Measurements from ENCODE around the gene RARB. TPM values are rescaled to one million over a fixed set of nuclear protein-coding genes. Genes with fewer than 3 reads are reported as not detected.

The RARB gene
- total RNA-seq (2022) (not detected in 2 replicates), Bru-seq, nascent RNA (percentile 4 among the genes with signal in this experiment), BruChase-seq, experiment 1, labeled RNA remaining after a 6-hour chase (percentile 5 among the genes with signal in this experiment), BruChase-seq, experiment 2, labeled RNA remaining after a 2-hour chase (percentile 4 among the genes with signal in this experiment)
- long read RNA-seq: 0 reads

DNA sequence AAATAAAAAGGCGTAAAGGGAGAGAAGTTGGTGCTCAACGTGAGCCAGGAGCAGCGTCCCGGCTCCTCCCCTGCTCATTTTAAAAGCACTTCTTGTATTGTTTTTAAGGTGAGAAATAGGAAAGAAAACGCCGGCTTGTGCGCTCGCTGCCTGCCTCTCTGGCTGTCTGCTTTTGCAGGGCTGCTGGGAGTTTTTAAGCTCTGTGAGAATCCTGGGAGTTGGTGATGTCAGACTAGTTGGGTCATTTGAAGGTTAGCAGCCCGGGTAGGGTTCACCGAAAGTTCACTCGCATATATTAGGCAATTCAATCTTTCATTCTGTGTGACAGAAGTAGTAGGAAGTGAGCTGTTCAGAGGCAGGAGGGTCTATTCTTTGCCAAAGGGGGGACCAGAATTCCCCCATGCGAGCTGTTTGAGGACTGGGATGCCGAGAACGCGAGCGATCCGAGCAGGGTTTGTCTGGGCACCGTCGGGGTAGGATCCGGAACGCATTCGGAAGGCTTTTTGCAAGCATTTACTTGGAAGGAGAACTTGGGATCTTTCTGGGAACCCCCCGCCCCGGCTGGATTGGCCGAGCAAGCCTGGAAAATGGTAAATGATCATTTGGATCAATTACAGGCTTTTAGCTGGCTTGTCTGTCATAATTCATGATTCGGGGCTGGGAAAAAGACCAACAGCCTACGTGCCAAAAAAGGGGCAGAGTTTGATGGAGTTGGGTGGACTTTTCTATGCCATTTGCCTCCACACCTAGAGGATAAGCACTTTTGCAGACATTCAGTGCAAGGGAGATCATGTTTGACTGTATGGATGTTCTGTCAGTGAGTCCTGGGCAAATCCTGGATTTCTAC is at the start of gene RARB:
Gene RARB, plus strand, starts transcription at position 322 of the 847 bp plus-strand sequence. Its CDS starts 469 bp downstream, at position 791.
- Mint-ChIP-seq H3K36me3 (ENCODE audit: insufficient read depth, unreplicated experiment) (no peaks in the 10 kb centered on the region), H3K9me3 (ENCODE audit: unreplicated experiment) (no peaks in the 10 kb centered on the region), H3K27ac (ENCODE audit: low read depth, unreplicated experiment) (no peak within 1 kb of the TSS), H3K4me1 (ENCODE audit: insufficient read depth, unreplicated experiment) (peaks cover 12% of the 10 kb centered on the region), H3K4me3 (ENCODE audit: unreplicated experiment) (peak within 1 kb of the TSS; percentile 57), H3K27me3 (ENCODE audit: insufficient read depth, unreplicated experiment) (peaks cover 31% of the 10 kb centered on the region)
- DNase-seq (ENCODE audit: unreplicated experiment): peak; percentile 53
- BruUV-seq (replicated peaks): no TSS peak
- ChIA-PET CTCF (interaction anchor here (0.6 to 3.3 kb wide), 3 partner anchors 12 to 405 kb away, joined by 3 to 10 read pairs (median 3); no protein-coding TSS in a partner anchor), POLR2A (interaction anchor here (0.7 kb wide), 1 partner anchor 20 kb away, joined by 3 read pairs; no protein-coding TSS in a partner anchor)
- intact Hi-C loops (cut with micrococcal nuclease): no loop called here
- TF ChIP-seq, protein P1, sequence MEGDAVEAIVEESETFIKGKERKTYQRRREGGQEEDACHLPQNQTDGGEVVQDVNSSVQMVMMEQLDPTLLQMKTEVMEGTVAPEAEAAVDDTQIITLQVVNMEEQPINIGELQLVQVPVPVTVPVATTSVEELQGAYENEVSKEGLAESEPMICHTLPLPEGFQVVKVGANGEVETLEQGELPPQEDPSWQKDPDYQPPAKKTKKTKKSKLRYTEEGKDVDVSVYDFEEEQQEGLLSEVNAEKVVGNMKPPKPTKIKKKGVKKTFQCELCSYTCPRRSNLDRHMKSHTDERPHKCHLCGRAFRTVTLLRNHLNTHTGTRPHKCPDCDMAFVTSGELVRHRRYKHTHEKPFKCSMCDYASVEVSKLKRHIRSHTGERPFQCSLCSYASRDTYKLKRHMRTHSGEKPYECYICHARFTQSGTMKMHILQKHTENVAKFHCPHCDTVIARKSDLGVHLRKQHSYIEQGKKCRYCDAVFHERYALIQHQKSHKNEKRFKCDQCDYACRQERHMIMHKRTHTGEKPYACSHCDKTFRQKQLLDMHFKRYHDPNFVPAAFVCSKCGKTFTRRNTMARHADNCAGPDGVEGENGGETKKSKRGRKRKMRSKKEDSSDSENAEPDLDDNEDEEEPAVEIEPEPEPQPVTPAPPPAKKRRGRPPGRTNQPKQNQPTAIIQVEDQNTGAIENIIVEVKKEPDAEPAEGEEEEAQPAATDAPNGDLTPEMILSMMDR (IDR thresholded peaks at IDR 0.05; ENCODE audit: unreplicated experiment): no peak

DNA sequence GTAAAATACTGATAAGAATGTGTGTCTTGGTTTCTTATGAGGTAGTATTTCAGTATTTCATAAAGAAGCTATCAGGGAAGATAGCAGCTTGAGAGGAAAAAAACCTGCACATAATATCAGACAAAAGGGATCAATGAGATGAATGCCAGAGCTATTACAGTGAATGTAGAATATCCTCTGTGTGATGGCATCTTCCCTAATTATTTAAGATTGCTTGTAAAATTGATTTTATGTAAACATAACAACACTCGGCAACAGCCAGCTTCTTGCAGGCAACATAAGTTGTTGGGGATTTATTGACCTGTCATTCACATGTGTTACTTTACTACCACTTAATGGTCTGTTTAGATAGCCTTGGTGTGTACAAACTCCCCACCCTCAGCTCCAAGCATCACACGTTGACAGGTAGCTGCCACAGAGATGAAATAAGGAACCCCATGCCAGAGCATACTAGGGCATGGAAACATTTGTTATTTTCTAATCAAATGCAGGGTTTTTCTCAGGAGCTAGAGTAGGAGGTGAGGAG is 49.2 kb upstream of the RARB start:
- no peak overlapping the region for H3K4me3 Mint-ChIP-seq (ENCODE audit: unreplicated experiment)
- H3K9me3 Mint-ChIP-seq (ENCODE audit: unreplicated experiment): no peaks in the 10 kb centered on the region
- ChIA-PET CTCF (no interaction called here), POLR2A (no interaction called here)
- no peak for DNase-seq (ENCODE audit: unreplicated experiment)
- no peaks in the 10 kb centered on the region for H3K27me3 Mint-ChIP-seq (ENCODE audit: insufficient read depth, unreplicated experiment)
- H3K36me3 Mint-ChIP-seq (ENCODE audit: insufficient read depth, unreplicated experiment): no peaks in the 10 kb centered on the region
- no TSS peak for BruUV-seq (replicated peaks)
- no peak overlapping the region for H3K27ac Mint-ChIP-seq (ENCODE audit: low read depth, unreplicated experiment)
- no peaks in the 10 kb centered on the region for H3K4me1 Mint-ChIP-seq (ENCODE audit: insufficient read depth, unreplicated experiment)
- TF ChIP-seq, protein P1 (IDR thresholded peaks at IDR 0.05; ENCODE audit: unreplicated experiment): no peak
- intact Hi-C loops (cut with micrococcal nuclease): no loop called here

DNA sequence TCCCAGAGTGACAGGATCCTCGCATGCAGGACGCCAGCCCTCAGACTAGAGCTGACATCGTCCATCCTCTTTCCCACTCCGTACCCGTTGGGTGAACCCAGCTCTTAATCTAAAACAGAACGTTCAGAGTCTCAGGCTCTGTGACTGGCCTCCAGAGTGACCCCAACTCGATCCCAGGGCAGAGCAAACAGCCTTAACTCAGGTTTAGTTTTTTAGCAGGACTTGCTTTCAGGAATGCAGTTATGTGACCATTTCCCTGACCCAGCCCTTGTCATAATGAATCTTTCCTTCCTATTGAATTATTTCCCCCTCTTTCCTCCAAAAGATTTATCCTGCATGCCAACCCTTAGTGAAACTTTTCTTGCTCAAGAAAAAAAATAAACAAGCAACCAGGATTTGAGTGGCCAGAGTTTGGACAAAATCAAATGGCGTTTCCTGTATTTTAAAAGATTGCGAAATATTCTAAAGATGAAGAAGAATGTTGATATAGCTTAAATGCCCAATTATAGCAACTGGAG is 47.8 kb upstream of the RARB start:
- ChIA-PET CTCF (no interaction called here), POLR2A (interaction anchor here (0.5 kb wide), 1 partner anchor 21 kb away, joined by 3 read pairs; no protein-coding TSS in a partner anchor)
- Mint-ChIP-seq H3K36me3 (ENCODE audit: insufficient read depth, unreplicated experiment) (no peaks in the 10 kb centered on the region), H3K4me3 (ENCODE audit: unreplicated experiment) (no peak overlapping the region), H3K27ac (ENCODE audit: low read depth, unreplicated experiment) (no peak overlapping the region), H3K27me3 (ENCODE audit: insufficient read depth, unreplicated experiment) (no peaks in the 10 kb centered on the region), H3K4me1 (ENCODE audit: insufficient read depth, unreplicated experiment) (no peaks in the 10 kb centered on the region), H3K9me3 (ENCODE audit: unreplicated experiment) (no peaks in the 10 kb centered on the region)
- intact Hi-C loops (cut with micrococcal nuclease): no loop called here
- BruUV-seq (replicated peaks): no TSS peak
- TF ChIP-seq, protein P1 (IDR thresholded peaks at IDR 0.05; ENCODE audit: unreplicated experiment): no peak
- DNase-seq (ENCODE audit: unreplicated experiment): peak; percentile 4

DNA sequence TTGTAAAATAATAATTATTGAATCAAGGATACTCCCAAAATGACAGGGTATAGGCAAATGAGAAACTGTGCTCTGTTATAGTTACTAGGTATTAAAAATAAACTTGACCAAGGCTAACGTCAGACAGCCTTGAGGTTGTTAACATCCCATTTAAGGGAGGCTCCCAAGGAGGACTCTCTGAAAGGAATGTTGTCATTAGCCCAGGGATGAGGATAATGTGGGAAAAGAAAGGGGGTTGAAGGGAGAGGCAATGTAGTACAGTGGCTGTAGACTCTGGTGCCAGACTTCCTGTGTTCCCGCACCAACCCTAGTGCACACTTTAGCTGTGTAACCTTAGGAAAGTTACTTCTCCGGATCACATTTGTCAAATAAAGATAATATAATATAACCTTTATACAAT is 47.0 kb upstream of the RARB start:
- no peaks in the 10 kb centered on the region for H3K36me3 Mint-ChIP-seq (ENCODE audit: insufficient read depth, unreplicated experiment)
- H3K27me3 Mint-ChIP-seq (ENCODE audit: insufficient read depth, unreplicated experiment): no peaks in the 10 kb centered on the region
- TF ChIP-seq, protein P1 (IDR thresholded peaks at IDR 0.05; ENCODE audit: unreplicated experiment): no peak
- H3K9me3 Mint-ChIP-seq (ENCODE audit: unreplicated experiment): no peaks in the 10 kb centered on the region
- intact Hi-C loops (cut with micrococcal nuclease): no loop called here
- ChIA-PET CTCF (interaction anchor here (0.6 kb wide), 1 partner anchor 76 kb away, joined by 6 read pairs; no protein-coding TSS in a partner anchor), POLR2A (interaction anchor here (0.6 kb wide), 1 partner anchor 20 kb away, joined by 3 read pairs; no protein-coding TSS in a partner anchor)
- no peak overlapping the region for H3K4me3 Mint-ChIP-seq (ENCODE audit: unreplicated experiment)
- H3K4me1 Mint-ChIP-seq (ENCODE audit: insufficient read depth, unreplicated experiment): no peaks in the 10 kb centered on the region
- no peak overlapping the region for H3K27ac Mint-ChIP-seq (ENCODE audit: low read depth, unreplicated experiment)
- no TSS peak for BruUV-seq (replicated peaks)
- no peak for DNase-seq (ENCODE audit: unreplicated experiment)
